Keratinocyte (primary cell): ENCODE data around the gene GALNT7.

Experiments used
- EZH2 ChIP-seq: IDR thresholded peaks from one replicate; pipeline ENCODE4 v1.6.1; 2012; ENCODE audit warnings: inconsistent platforms, mild to moderate bottlenecking, low read length, moderate library complexity
- TF ChIP-seq, protein P1 (sequence below), 3 experiments: IDR thresholded peaks in 1 of 3; conservative IDR thresholded peaks in 1 of 3; optimal IDR thresholded peaks in 1 of 3; 2 replicates in 2 of 3; 3 replicates in 1 of 3; pipeline versions ENCODE3 to v1.5.1; 2011; ENCODE audit warnings: low read length in 3 of 3, mild to moderate bottlenecking in 3 of 3, moderate library complexity in 2 of 3, control low read depth in 1 of 3, inconsistent platforms in 1 of 3; ENCODE audit not compliant: insufficient read depth in 2 of 3; ENCODE audit errors: extremely low read depth in 1 of 3

DNA sequence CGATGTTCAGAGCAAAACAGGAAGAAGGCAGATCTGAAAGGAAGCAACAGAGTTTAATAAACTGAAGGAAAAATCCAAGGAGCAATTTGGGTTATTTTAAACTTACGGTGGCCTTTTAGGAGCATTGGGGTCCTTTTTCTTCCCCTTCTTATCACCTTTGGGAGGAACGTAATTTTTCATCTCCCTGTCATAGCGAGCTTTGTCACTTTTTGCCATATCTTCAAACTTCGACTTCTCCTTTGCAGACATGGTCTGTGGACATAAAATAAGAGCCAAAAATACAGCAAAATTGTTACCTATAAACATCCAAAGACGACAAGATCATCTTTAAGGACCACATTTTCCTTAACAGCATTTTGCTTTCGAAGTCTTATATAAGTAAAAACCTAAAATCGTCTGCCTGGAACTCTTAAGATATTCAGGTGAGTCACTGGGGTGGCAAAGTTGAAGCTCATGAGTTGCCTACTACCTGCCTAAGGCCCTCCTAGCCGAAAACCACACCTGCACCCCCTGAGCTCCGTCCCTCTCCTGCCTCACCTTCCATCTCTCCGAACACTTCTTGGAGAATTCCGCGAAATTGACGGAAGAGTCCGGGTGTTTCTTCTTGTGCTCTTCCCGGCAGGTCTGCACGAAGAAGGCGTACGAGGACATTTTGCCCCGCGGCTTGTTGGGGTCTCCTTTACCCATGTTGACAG lies 164.5 kb downstream of the GALNT7 start:
- TF ChIP-seq, protein P1, sequence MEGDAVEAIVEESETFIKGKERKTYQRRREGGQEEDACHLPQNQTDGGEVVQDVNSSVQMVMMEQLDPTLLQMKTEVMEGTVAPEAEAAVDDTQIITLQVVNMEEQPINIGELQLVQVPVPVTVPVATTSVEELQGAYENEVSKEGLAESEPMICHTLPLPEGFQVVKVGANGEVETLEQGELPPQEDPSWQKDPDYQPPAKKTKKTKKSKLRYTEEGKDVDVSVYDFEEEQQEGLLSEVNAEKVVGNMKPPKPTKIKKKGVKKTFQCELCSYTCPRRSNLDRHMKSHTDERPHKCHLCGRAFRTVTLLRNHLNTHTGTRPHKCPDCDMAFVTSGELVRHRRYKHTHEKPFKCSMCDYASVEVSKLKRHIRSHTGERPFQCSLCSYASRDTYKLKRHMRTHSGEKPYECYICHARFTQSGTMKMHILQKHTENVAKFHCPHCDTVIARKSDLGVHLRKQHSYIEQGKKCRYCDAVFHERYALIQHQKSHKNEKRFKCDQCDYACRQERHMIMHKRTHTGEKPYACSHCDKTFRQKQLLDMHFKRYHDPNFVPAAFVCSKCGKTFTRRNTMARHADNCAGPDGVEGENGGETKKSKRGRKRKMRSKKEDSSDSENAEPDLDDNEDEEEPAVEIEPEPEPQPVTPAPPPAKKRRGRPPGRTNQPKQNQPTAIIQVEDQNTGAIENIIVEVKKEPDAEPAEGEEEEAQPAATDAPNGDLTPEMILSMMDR (optimal IDR thresholded peaks at IDR 0.05 in 1 of 3, IDR thresholded peaks at IDR 0.05 in 1 of 3, conservative IDR thresholded peaks at IDR 0.05 in 1 of 3; ENCODE audit: extremely low read depth in 1 of 3, insufficient read depth in 2 of 3, low read length in 3 of 3), result no peak
- TF ChIP-seq EZH2, result no peak
